CD14-positive monocyte (primary cell): Measurements from ENCODE around the gene KDM7A. TPM values are rescaled to one million over a fixed set of nuclear protein-coding genes. Genes with fewer than 3 reads are reported as not detected.

Experiments used
- DNase-seq, 3 donors: peaks; one replicate each; pipeline ENCODE4 v3.0.0-alpha.2; 2011 to 2022
- H2AFZ ChIP-seq: 2 replicates; pipeline ENCODE4 v1.6.0; 2012; ENCODE audit warnings: mild to moderate bottlenecking, low read depth, low read length, inconsistent platforms; ENCODE audit not compliant: insufficient read depth, poor library complexity, severe bottlenecking
- H3K27ac ChIP-seq, 2 donors: 1 replicate in 1 of 2; 2 replicates in 1 of 2; pipeline ENCODE4 v1.5.1; 2012 to 2013; ENCODE audit warnings: low read length in 2 of 2, control low read depth in 1 of 2, inconsistent platforms in 1 of 2, low read depth in 1 of 2, mild to moderate bottlenecking in 1 of 2
- H3K27me3 ChIP-seq, 2 donors: one replicate each; pipeline versions ENCODE4 v1.6.0 to v1.6.1; 2011 to 2013; ENCODE audit warnings: low read length in 2 of 2; ENCODE audit not compliant: control insufficient read depth in 2 of 2, insufficient read depth in 2 of 2
- H3K36me3 ChIP-seq, 2 donors: replicated peaks in 1 of 2; 1 replicate in 1 of 2; 2 replicates in 1 of 2; pipeline versions ENCODE4 v1.5.1 to v1.6.1; 2012 to 2013; ENCODE audit warnings: low read length in 2 of 2, control low read depth in 1 of 2, inconsistent platforms in 1 of 2, mild to moderate bottlenecking in 1 of 2; ENCODE audit not compliant: insufficient read depth in 2 of 2, control insufficient read depth in 1 of 2
- H3K4me1 ChIP-seq, 2 donors: 1 replicate in 1 of 2; 2 replicates in 1 of 2; pipeline versions ENCODE4 v1.5.1 to v1.6.1; 2012 to 2013; ENCODE audit warnings: low read length in 2 of 2, control low read depth in 1 of 2, inconsistent platforms in 1 of 2, mild to moderate bottlenecking in 1 of 2, moderate library complexity in 1 of 2; ENCODE audit not compliant: insufficient read depth in 2 of 2, control insufficient read depth in 1 of 2
- H3K4me2 ChIP-seq: replicated peaks from 2 replicates; pipeline ENCODE3; 2012; ENCODE audit warnings: low read length, moderate library complexity, mild to moderate bottlenecking; ENCODE audit not compliant: poor library complexity, severe bottlenecking; ENCODE audit errors: extremely low read depth
- H3K4me3 ChIP-seq, 3 experiments: fragments of 200-600 bp in 1 of 3; sonication (generic) in 1 of 3; replicated peaks in 1 of 3; 1 replicate in 2 of 3; 2 replicates in 1 of 3; pipeline ENCODE4 v1.5.1; 2011 to 2013; ENCODE audit warnings: low read length in 3 of 3, mild to moderate bottlenecking in 3 of 3, control low read depth in 2 of 3, low read depth in 2 of 3, inconsistent platforms in 1 of 3, moderate library complexity in 1 of 3
- H3K79me2 ChIP-seq: 2 replicates; pipeline ENCODE4 v1.6.0; 2012; ENCODE audit warnings: mild to moderate bottlenecking, control low read depth, inconsistent platforms, low read length, moderate library complexity; ENCODE audit not compliant: insufficient read depth
- H3K9ac ChIP-seq: 2 replicates; pipeline ENCODE4 v1.6.0; 2017; ENCODE audit warnings: low read length, mild to moderate bottlenecking; ENCODE audit not compliant: insufficient read depth, poor library complexity, severe bottlenecking
- H3K9me3 ChIP-seq, 2 donors: replicated peaks in 1 of 2; 1 replicate in 1 of 2; 2 replicates in 1 of 2; pipeline versions ENCODE4 v1.5.1 to v1.6.1; 2012 to 2013; ENCODE audit warnings: low read length in 2 of 2, control low read depth in 1 of 2; ENCODE audit not compliant: control insufficient read depth in 1 of 2, insufficient read depth in 1 of 2
- H4K20me1 ChIP-seq: 2 replicates; pipeline ENCODE4 v1.6.0; 2012; ENCODE audit warnings: mild to moderate bottlenecking, low read length, control low read depth, moderate library complexity; ENCODE audit not compliant: insufficient read depth
- H3K27ac Mint-ChIP-seq, 7 donors: one replicate each; pipeline ENCODE4 v1.8.0; 2020; ENCODE audit warnings: mild to moderate bottlenecking in 7 of 7, mixed read lengths in 7 of 7, moderate library complexity in 6 of 7, inconsistent platforms in 2 of 7
- H3K27me3 Mint-ChIP-seq, 3 donors: one replicate each; pipeline ENCODE4 v1.8.0; 2021 to 2022; ENCODE audit warnings: low read depth in 3 of 3, mild to moderate bottlenecking in 3 of 3, mixed read lengths in 3 of 3, moderate library complexity in 3 of 3, inconsistent platforms in 1 of 3
- H3K36me3 Mint-ChIP-seq, 2 donors: one replicate each; pipeline ENCODE4 v1.8.0; 2020; ENCODE audit warnings: mixed read lengths in 2 of 2, inconsistent platforms in 1 of 2, mild to moderate bottlenecking in 1 of 2
- H3K4me1 Mint-ChIP-seq: one replicate; pipeline ENCODE4 v1.8.0; 2020; ENCODE audit warnings: mild to moderate bottlenecking, mixed read lengths
- H3K4me3 Mint-ChIP-seq, 2 donors: one replicate each; pipeline ENCODE4 v1.8.0; 2020; ENCODE audit warnings: mild to moderate bottlenecking in 2 of 2, mixed read lengths in 2 of 2, moderate library complexity in 1 of 2
- H3K9me3 Mint-ChIP-seq, 7 donors: one replicate each; pipeline ENCODE4 v1.8.0; 2020 to 2022; ENCODE audit warnings: mixed read lengths in 7 of 7, mild to moderate bottlenecking in 6 of 7, moderate library complexity in 6 of 7, inconsistent platforms in 2 of 7
- WGBS: methylation state at CpG from one replicate; pipeline ENCODE4 v1.1.5; 2013; ENCODE audit warnings: missing lambda C conversion rate; ENCODE audit not compliant: insufficient coverage; 5-methylcytosine and 5-hydroxymethylcytosine counted together
- intact Hi-C, 2 donors: fragments of 100-400 bp; cut with micrococcal nuclease; formaldehyde crosslinking; loops; one replicate each; pipeline versions ENCODE4 v1.15.0 to v1.15.1; 2023
- polyA plus RNA-seq, 3 donors: library from polyadenylated mRNA; depleted of rRNA in 1 of 3; unstranded in 2 of 3; stranded (reverse) in 1 of 3; fragments of 300-500 nt in 2 of 3; fragments of >200 nt in 1 of 3; fragmentation: Illumina TruSeq in 2 of 3; gene quantifications; 1 replicate in 2 of 3; 2 replicates in 1 of 3; pipeline ENCODE4 v1.2.3, GENCODE V29; 2012 to 2021
- TF ChIP-seq, protein P1 (sequence below): fragments of 200-600 bp; IDR thresholded peaks from one replicate; pipeline ENCODE4 v1.8.0; 2022; ENCODE audit warnings: antibody characterized with exemption, mild to moderate bottlenecking

KDM7A gene
- polyA plus RNA-seq, 3 donors = 4.9 to 37.9 (median 7.9) TPM

DNA sequence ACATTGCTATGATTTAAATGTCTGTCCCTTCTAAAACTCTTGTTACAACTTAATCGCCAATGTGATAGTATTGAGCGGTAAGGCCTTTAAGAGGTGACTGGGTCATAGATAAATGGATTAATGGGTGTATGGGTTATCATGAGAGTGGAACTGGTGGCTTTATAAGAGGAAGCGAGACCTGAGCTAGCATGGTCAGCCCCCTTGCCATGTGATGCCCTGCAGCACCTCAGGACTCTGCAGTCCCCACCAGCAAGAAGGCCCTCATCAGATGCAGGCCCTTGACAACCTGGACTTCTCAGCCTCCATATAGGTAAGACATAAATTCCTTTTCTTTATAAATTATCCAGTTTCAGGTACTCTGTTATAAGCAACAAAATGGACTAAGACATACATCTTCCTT lies 129.6 kb downstream of the KDM7A start:
- Histone ChIP-seq H3K27ac (no peak overlapping the region), H3K79me2 (no peaks in the 10 kb centered on the region), H3K9ac (no peak overlapping the region), H2AFZ (no peak overlapping the region), H3K4me2 (no peak overlapping the region), H3K27me3 (no peaks in the 10 kb centered on the region), H4K20me1 (peaks cover 54% of the 10 kb centered on the region), H3K36me3 (peaks cover 29 to 81% of the 10 kb centered on the region in 2 donors), H3K4me1 (peaks cover 0 to 2% of the 10 kb centered on the region in 2 donors), H3K9me3 (no peaks in the 10 kb centered on the region), H3K4me3 (no peak overlapping the region)
- Mint-ChIP-seq H3K4me3 (no peak overlapping the region), H3K4me1 (peaks cover 13% of the 10 kb centered on the region), H3K27ac (no peak overlapping the region), H3K36me3 (peaks cover 75 to 83% of the 10 kb centered on the region in 2 donors), H3K27me3 (peaks cover 0 to 1% (median 0%) of the 10 kb centered on the region in 3 donors), H3K9me3 (peaks cover 0 to 2% (median 0%) of the 10 kb centered on the region in 7 donors)
- intact Hi-C loops = no loop called here
- WGBS = 100% methylated on average over 2 of the region's 3 CpGs
- DNase-seq = no peak
- TF ChIP-seq, protein P1, sequence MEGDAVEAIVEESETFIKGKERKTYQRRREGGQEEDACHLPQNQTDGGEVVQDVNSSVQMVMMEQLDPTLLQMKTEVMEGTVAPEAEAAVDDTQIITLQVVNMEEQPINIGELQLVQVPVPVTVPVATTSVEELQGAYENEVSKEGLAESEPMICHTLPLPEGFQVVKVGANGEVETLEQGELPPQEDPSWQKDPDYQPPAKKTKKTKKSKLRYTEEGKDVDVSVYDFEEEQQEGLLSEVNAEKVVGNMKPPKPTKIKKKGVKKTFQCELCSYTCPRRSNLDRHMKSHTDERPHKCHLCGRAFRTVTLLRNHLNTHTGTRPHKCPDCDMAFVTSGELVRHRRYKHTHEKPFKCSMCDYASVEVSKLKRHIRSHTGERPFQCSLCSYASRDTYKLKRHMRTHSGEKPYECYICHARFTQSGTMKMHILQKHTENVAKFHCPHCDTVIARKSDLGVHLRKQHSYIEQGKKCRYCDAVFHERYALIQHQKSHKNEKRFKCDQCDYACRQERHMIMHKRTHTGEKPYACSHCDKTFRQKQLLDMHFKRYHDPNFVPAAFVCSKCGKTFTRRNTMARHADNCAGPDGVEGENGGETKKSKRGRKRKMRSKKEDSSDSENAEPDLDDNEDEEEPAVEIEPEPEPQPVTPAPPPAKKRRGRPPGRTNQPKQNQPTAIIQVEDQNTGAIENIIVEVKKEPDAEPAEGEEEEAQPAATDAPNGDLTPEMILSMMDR = no peak

DNA sequence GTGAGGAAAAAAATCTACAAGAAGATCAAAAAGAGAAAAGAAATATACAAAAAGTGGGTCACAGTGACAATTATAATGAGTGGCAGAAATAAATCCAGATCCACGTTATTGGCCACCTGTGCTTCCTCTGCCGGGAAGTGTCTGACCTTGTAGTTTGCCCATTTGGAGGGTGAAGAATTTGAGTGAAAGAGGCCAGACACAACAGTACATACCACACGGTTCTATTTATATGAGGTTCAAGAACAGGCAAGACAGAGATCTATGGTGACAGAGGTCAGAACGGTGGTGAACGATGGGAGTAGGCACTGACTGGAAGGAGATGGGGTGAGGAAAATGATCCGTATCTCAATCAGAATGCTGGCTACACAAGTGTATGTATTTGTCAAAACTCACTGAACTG lies 131.1 kb downstream of the KDM7A start:
- no peaks in the 10 kb centered on the region for H3K79me2 ChIP-seq
- peaks cover 86% of the 10 kb centered on the region in 2 donors for H3K36me3 Mint-ChIP-seq
- intact Hi-C loops = no loop called here
- peaks cover 0 to 1% (median 0%) of the 10 kb centered on the region in 3 donors for H3K27me3 Mint-ChIP-seq
- no peak for DNase-seq
- no peak overlapping the region for H3K4me2 ChIP-seq
- no peaks in the 10 kb centered on the region for H3K27me3 ChIP-seq
- H3K4me1 ChIP-seq = peaks cover 0 to 8% of the 10 kb centered on the region in 2 donors
- WGBS = 100% methylated on average over 5 of the region's 6 CpGs
- H3K9me3 ChIP-seq = no peaks in the 10 kb centered on the region
- H2AFZ ChIP-seq = no peak overlapping the region
- no peak overlapping the region for H3K4me3 Mint-ChIP-seq
- TF ChIP-seq, protein P1 = no peak
- no peak overlapping the region for H3K4me3 ChIP-seq
- peaks cover 12% of the 10 kb centered on the region for H3K4me1 Mint-ChIP-seq
- H3K9ac ChIP-seq = no peak overlapping the region
- no peak overlapping the region for H3K27ac ChIP-seq
- H3K36me3 ChIP-seq = peaks cover 37 to 93% of the 10 kb centered on the region in 2 donors
- H3K27ac Mint-ChIP-seq = no peak overlapping the region
- peaks cover 0 to 2% (median 0%) of the 10 kb centered on the region in 7 donors for H3K9me3 Mint-ChIP-seq
- peaks cover 67% of the 10 kb centered on the region for H4K20me1 ChIP-seq
